ENCODE data around the gene DDX51.

The DDX51 gene, protein sequence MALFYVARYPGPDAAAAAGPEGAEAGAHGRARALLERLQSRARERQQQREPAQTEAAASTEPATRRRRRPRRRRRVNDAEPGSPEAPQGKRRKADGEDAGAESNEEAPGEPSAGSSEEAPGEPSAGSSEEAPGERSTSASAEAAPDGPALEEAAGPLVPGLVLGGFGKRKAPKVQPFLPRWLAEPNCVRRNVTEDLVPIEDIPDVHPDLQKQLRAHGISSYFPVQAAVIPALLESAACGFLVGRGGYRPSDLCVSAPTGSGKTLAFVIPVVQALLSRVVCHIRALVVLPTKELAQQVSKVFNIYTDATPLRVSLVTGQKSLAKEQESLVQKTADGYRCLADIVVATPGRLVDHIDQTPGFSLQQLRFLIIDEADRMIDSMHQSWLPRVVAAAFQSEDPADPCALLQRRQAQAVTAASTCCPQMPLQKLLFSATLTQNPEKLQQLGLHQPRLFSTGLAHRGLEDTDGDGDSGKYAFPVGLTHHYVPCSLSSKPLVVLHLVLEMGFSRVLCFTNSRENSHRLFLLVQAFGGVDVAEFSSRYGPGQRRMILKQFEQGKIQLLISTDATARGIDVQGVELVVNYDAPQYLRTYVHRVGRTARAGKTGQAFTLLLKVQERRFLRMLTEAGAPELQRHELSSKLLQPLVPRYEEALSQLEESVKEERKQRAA

DNA sequence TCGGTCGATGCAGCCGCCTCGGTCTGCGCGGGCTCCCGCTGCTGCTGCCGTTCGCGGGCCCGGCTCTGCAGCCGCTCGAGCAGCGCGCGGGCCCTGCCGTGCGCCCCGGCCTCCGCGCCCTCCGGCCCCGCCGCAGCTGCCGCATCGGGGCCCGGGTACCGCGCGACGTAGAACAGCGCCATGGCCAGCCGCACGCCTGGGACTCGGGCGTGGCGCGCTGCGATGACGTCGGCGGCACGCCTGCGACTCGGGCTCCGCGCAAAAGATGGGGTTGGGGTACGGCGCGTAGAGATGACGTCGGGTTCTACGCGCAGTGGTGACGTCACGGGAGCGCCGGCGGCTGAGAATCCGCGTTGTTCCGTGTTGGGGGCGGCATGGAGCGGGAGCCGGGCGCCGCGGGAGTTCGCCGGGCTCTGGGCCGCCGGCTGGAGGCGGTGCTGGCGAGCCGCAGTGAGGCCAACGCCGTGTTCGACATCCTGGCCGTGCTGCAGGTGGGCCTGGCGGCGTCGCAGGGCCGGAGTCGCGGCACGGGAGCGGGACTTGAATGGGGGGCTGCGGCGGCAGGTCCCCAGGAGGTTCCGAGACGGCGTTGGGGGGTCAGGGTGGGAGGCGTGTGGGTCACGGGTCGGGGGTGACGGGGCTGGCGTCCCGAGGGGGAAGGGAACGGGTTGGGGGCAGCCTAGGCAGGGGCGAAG, at the start of gene DDX51, which contains the start of gene NOC4L:
Gene DDX51 (minus strand): TSS at position 205 of the 695 bp plus-strand sequence. CDS start 23 bp downstream, at position 182.
Gene NOC4L (plus strand): TSS at position 343 of the 695 bp plus-strand sequence. CDS start 32 bp downstream, at position 375.
- peak; percentile 96 for DNase-seq

DNA sequence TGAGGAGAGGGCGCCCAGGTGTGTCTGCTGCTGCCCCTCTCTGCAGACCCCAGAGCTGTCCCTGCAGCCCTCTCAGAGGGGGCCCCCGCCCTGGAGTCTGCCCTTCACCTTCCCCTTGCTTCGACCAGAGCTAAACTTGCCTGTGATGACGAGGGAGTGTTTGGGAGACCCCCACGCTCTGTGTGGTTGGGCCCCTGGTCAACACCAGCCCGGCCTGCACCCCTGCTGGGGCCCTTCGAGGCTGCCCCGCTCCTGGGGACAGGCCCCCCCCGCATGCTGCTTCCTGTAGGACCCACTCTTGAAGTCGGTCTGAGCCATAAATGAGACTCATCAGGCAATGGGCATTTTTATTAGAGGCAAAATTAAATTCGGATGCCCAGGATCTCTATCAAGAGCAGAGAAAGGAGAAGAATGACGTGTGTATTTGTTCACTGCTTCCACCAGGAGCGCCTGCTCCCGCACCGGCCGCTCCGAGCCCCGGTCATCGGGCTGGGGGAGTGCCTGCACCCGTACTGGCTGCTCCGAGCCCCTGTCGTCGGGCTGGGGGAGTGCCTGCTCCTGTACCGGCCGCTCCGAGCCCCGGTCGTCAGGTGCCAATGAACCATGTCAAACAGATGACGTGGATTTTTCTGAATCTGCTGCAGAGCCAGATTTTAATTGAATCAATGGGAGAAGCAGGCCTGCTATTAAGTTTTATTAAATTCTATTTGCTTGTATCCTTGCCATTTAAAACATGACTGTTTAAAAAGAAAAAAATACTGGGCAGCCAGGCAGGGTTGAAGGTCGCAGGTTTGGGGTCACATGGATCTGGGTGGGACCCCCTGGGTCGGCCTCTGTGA, 47.8 kb upstream of the DDX51 start:
- DNase-seq: no peak

DNA sequence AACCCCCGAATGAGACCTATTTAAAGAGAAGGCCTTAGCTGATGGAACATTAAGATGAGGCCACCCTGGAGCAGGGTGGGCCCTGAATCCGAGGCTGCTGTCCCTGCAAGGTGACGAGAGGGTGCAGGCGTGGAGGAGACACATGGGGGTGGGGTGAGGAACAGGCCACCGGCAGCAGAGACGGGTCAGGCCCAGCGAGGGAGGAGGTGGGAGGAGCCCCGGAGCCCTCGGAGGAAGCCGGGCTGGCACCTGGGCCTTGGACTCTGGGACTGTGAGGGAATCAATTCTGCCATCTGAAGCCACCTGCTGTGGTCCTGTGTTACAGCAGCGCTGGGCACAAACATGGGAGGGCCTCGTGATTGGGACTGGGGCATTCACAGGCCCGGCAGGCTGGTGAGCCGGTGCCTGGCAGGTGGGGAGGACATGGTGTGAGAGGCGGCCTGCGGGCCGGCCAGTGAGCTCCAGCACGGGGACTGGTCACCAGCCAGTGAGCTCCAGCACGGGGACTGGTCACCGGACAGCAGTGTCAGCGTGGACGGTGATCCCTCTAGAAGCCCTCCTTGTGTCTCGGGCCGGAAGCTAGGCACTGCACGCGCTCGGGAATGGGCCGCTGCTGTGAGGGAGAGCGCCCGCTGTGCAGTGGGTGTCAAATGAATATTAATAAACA, 46.8 kb upstream of the DDX51 start:
- DNase-seq: no peak

DNA sequence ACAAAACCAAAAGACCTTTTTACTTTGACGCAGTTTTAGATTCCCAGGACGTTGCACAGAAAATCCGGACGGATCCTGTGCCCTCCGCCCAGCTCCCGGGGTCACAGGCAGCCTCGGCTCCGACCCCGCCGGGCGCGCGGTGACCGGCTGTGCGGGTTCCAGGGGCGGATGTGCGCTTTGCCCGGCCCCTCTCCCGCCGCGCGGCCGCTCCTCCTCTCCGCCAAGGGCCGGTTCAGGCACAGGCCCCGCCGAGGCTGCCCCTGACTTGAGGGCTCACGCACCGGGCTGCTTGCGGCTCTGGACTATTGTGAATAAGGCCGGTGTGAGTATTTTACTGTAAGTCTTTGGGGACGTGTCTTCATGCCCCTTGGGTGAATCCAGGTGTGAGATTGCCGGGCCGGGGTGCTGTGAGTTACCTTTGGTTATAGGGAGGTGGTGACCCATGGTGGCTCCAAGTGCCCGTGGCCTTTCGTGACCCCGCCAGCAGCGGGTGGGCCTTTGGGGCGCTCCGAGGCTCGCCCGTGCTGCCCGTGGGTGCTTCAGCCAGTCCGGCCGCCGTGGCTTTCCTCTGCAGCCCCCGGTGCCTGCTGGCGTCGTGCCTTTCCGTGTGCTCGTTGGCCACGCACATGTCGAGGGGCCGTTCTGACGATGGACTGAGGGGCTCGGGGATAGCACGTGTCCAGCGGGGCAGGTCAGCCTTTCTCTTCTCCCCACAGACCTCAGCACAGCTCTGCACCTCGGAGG, 46.1 kb upstream of the DDX51 start:
- no peak for DNase-seq

DNA sequence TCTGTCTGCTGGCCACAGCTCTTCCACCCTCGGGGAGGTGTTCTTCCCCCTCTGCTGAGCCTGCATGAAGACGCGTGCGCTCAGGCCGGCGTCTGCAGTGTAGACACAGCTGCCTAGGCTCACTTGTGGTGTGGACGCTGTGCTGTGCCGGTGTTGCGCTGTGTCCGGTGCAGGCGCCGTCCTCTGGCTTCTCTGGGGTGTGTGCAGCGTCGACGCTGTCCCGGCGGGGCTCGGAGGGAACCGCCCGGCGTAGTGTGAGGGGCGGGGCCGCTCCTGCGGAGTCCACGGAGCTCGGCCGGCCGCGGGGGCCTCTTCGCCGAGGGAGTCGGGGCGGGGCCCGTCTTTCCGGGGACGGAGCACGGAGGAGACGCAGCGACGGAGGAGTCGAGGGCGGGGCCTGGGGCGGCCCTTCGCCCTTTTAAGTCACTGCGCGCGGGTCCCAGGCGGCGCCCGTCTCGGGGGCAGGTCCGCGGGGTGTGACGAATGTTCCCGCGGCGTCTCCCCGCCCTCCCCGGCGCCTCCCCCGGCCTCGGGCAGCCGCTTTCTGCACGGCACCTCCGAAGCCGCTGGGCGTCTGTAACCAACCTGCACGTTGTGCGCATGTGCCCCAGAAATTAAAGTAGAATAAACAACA, 45.4 kb upstream of the DDX51 start:
- DNase-seq: peak; percentile 97

DNA sequence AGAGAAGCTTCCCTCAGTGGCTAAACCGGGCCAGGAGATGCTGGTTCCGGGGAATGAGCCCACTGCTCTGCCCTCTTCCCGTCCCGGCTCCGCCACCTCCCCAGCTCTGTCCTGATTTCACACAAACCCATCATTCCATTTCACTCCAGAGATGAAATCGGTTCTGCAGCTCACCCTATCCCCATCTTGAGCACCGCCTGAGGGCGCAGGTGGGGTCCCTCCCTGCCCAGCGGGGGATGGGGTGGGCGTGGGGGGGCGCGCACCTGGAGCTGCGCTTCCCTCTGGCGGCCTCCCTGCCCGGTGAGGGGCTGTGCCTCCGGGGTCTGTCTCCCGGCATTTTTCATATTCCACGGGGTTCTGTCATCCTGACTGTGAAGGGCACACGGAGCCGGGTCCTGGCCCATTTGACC, 44.8 kb upstream of the DDX51 start:
- no peak for DNase-seq

DNA sequence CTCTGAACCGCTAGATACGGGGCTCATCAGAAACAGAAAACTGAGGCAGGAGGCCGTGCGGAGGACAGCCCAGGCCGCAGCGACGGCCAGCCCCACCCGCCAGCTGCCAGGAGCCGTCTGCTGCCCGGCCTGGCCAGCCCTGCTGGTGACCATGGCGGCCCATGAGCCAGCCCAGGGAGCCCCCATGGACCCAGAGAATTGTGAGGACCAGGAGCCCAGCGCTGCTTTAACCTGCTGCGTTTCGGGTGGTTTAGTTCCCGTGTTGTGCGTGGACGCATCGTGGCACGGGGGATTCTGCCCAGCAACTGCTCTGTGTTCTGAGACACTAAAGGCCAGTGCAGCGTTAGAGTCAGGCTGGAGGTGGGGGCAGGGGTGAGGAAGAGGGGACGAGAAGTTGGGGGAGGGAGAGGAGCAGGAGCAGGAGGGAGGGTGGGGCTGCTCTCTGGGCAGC, 44.4 kb upstream of the DDX51 start:
- no peak for DNase-seq

DNA sequence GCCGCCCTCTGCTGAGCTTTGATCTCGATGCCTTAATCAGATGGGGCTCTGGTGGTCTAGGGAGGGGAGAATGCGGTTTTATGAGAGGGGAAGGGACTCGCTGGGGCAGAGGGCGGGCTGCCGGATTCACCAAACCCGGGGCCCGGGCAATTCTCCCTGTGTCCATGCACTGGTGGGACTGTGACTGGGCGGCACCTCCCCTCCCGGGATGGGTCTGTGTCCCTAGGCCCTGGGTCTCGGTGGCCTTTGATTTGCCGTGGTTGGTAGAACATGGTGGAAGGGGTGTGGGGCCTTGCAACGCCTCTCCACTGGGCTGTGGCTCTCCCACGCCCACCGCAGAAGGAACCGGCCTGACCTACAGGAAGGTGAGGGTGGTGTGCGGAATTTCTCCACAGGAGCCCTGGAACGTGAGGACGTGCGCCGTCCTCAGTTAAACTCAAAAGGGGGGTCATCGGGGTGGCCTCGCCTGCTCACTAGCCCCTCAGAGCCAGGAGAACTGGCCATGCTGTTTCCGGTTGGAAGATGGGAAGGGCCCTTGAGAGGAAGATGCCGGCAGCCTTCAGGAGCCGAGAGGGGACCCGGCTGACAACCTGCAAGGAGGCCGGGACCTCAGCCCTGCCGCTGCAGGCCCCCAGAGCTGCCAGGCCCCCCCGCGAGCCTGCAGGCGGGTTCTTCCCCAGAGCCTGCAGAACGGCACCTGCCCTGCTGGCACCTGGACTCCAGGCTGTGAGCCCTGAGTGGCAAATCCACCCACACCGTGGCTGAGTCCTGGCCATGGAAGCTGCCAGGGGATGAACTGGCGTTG, 43.7 kb upstream of the DDX51 start:
- DNase-seq: no peak

DNA sequence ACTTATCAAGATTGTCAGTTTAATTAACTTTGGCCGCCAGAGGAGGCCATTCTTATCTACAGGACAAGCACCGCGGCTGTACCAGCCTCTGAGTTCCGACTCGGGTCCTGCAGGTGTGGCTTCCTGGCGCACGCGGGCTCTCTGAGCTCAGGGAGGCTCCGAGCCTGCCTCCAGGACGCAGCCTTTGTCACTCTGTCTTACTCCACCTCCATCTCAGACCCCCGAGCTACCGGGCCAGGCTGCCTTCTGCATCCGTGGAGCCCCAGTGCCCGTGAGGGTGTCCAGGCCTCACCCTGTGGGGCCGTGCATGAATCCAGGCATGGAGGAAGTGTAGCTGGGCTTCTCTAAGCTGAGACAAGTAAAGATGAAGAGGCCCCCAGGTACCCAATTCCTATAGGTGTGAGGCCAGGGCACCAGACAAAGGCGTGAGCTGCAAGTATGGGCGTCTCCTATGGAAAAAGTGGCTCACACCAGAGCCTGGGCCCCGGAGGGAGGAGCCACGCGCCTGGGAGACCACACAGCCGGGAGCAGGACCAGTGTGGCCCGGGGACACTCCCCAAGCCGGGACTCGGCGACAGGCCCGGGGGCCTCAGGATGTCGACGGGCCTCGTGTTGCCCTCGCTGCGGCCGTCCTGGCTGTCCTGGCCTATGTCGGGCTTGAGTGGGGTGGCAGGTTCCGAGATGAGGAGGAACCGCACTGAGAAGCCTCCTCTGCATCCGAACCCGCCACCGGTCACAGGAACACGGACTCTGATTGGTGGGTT, 42.9 kb upstream of the DDX51 start:
- DNase-seq: no peak

DNA sequence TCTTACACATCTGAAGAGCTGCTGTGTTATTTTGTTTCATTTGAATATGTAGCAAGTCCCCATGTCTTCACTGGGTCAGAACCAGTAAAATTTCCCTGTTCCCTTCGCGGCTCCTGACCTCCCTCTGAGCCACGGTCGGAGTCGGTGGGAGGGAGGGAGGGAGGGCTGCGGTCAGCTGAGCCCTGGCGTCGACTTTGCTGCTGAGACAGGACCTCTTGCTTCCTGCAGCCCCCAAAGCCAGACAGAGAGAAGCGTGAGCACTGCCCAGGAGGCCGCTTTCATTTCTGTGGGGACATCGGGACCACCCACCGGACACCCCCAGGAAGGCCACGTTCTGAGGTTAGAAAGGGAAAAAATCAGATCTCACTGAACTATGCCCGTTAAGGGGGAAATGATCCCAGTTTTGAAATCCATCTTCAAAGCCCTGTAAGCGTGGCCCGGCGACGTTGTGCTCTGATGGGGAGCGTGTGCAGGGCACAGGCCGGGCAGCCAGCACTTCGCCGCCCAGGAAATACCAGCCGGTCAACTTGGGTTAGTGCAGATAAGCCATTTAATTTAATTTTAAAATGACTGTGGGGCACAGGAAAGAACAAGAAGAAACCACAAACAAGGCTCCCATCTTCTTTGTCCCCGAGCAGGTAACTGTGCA, 42.2 kb upstream of the DDX51 start:
- no peak for DNase-seq

DNA sequence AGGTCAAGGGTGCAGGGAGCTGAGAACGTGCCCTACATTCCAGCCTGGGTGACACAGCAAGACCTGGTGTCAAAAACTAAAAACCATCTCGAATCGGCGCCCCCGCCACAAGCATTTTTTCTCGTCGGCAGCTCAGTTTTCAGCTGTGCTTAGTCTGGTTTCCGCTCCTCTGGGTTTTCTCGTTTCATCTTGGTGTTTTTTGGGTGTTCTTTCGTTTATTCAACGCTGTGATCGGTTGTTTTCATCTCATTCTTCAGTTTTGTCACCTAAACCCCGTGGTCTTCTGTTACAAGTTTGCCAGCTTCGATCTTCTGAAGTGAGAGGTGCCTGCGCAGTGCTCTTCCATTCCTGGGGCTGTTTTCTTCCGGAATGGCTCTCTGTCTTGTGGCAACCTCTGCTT, 41.6 kb upstream of the DDX51 start:
- DNase-seq: peak; percentile 61

DNA sequence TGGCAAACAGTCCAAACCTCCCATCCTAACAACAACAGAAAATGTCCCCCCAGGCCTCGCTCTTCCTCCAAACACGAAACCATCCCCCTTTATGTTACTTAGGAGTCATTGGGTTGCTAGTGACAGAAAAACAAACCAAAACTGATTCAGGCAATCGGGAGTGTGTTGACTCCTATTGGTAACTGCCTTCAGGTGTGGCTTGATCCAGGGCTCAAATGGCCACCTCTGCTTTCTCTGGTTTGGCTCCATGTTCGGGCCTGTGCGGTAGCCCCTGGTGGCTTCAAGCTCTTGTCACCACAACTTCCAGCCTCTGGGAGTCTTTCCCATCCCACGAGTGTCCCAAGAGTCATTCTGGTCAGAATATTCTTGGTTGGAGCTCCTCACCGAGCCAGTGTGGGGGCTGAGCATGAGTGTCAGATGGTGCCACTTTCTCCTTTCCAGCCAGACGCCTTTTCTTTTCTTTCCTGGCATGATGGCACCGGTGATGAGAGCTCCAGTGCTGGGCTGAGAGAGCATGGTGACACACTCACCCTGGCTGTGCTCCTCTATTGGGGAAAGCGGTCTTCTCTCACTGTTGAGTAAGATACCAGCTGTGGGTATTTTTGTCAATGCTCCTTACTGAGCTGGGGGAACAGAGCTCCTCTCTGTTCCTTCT, 38.7 kb upstream of the DDX51 start:
- no peak for DNase-seq

DNA sequence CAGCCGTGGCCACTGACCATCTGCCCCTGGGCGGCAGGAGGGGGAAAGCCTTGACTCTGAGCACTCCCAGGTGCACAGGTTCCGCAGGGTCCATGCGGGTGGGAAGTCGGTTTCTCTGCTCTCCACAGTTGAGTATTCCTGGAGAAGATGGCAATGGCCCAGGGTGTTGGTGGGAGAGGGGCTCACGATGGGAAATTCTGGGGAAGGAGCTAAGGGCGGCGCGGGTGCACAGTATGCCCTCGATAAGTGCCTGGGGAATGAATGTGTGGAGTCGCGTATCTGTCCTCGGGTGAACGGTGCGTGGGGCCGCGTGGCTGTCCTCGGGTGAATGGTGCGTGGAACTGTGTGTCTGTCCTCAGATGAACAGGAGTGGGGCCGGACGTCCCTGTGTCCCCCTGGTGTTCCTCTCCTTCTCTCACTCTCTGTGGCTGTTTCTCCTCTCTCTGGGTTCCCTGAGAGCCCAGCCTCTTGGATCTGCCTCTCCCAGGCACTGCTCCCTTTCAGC, 38.1 kb upstream of the DDX51 start:
- DNase-seq: no peak

DNA sequence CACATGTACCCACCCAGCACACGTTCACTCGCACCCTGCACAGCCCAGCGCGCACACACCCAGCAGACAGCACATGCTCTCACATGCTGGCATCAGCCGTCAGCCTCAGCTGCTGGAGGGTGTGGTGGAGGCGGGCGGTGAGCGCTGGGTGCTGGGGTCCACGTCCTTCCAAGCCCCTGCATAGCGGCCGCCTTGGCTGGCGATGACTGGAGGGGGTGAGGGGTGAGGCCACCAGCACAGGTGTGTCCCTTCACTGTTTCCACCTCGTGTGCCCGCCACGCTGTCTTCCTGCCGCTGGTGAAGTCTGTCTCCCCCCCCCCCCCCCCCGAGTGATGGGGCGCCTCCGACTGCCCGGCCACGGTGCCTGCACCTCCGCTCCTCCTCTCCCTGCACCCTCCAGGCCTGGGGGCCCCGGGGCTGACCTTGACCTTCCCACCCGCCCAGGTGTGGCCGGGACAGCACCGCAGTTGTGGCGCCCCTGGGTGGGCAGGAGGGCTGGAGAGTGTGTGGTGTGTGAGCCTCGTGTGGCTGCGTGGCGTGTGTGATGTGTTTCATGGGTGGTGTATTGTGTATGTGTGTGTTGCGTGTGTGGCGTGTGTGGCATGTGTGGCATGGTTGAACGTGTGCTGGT, 37.6 kb upstream of the DDX51 start:
- DNase-seq: no peak

DNA sequence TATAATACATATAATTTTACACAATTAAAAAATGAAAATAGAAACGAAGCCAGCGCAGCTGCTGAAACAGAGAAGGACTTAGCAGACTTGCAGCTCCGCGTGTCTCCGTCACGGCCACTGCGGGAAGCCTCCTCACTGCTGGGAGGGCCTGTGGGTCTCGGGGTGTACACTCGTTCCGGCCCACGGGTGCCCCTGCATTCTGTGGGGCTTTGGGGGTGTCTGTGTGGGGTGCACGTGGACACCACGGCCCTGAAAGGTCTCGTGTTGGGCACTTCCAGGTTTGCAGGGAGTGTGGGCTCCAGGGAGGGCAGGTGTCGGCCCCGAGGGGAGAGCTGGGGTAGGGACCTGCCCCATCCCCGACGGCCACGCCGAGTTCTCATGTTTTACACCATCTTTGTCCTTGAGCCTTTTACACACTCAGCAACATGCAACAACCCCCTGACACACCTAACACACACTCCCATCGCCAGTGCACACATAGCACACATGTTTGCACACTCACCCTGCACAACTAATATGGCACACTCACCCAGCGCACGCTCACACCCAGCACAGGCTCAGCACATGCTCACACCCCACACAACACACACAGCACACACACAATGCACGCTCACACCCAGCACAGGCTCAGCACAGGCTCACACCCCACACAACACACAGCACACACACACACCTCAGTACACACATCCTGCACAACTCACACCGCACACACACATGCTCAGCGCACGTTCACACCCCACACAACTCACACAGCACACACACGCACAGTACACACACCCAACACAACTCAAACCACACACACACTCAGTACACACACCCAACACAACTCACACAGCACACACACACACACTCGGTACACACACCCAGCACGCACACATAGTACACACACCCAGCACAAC, 36.8 kb upstream of the DDX51 start:
- DNase-seq: no peak
